H1 (cell line): ENCODE measurements around the gene HDAC8. TPM values are rescaled to one million over a fixed set of nuclear protein-coding genes. Genes with fewer than 3 reads are reported as not detected.

ENCODE experiments used
- CTCF ChIA-PET: fragments of 300-600 bp; sonication (Branson Sonifier 250); formaldehyde crosslinking; loops from one replicate; lab custom pipeline; 2021; ENCODE audit not compliant: partially characterized antibody; lab: Charles Lee
- POLR2A ChIA-PET: fragments of 300-600 bp; sonication (Branson Sonifier 250); formaldehyde crosslinking; loops from one replicate; lab custom pipeline; 2021; ENCODE audit warnings: inconsistent platforms; ENCODE audit not compliant: partially characterized antibody; lab: Charles Lee
- DNase-seq, 2 experiments: peaks; one replicate each; pipeline versions ENCODE4 v3.0.0 to v3.0.0-alpha.2; 2010 to 2022; ENCODE audit warnings: low spot score in 2 of 2, low read depth in 1 of 2, mixed read lengths in 1 of 2
- FAIRE-seq: peaks from 2 replicates; lab custom pipeline; 2011; peaks lifted over from hg19 to GRCh38; lab: Jason Lieb, UNC
- H2AFZ ChIP-seq: 2 replicates; pipeline ENCODE4 v1.8.1; 2012; ENCODE audit warnings: low read length, inconsistent platforms
- H2AK5ac ChIP-seq: 2 replicates; pipeline ENCODE4 v1.6.1; 2013; ENCODE audit warnings: low read depth, low read length
- H2BK120ac ChIP-seq: replicated peaks from 2 replicates; pipeline ENCODE3; 2013; ENCODE audit warnings: low read depth, low read length, inconsistent platforms
- H2BK12ac ChIP-seq: 2 replicates; pipeline ENCODE4 v1.6.1; 2013; ENCODE audit warnings: low read depth, low read length
- H2BK15ac ChIP-seq: 2 replicates; pipeline ENCODE4 v1.6.1; 2013; ENCODE audit warnings: low read length
- H2BK20ac ChIP-seq: 2 replicates; pipeline ENCODE4 v1.6.1; 2013; ENCODE audit warnings: low read length
- H2BK5ac ChIP-seq: 2 replicates; pipeline ENCODE4 v1.6.1; 2013; ENCODE audit warnings: low read depth, low read length
- H3K14ac ChIP-seq: 2 replicates; pipeline ENCODE4 v1.6.1; 2013; ENCODE audit warnings: inconsistent platforms; ENCODE audit not compliant: insufficient read length
- H3K18ac ChIP-seq: 2 replicates; pipeline ENCODE4 v1.6.1; 2013; ENCODE audit warnings: low read length; ENCODE audit errors: extremely low read depth
- H3K23ac ChIP-seq: 2 replicates; pipeline ENCODE4 v1.6.1; 2013; ENCODE audit warnings: inconsistent platforms; ENCODE audit not compliant: insufficient read length
- H3K23me2 ChIP-seq: 2 replicates; pipeline ENCODE4 v1.6.1; 2013; ENCODE audit warnings: low read depth, low read length
- H3K27ac ChIP-seq: 2 replicates; pipeline ENCODE4 v1.6.1; 2011; ENCODE audit warnings: low read depth, low read length, inconsistent platforms
- H3K27me3 ChIP-seq, 4 experiments: replicated peaks in 1 of 4; 1 replicate in 1 of 4; 2 replicates in 3 of 4; pipeline versions ENCODE4 v1.6.1 to v1.8.1; 2011 to 2013; ENCODE audit warnings: low read length in 3 of 4, mild to moderate bottlenecking in 3 of 4, inconsistent platforms in 2 of 4, mixed read lengths in 2 of 4, moderate library complexity in 1 of 4; ENCODE audit not compliant: control insufficient read depth in 3 of 4, insufficient read depth in 3 of 4; ENCODE audit errors: extremely low read depth in 1 of 4
- H3K36me3 ChIP-seq, 4 experiments: 2 replicates each; pipeline versions ENCODE4 v1.6.1 to v1.8.1; 2011 to 2013; ENCODE audit warnings: mild to moderate bottlenecking in 4 of 4, low read length in 3 of 4, moderate library complexity in 2 of 4, control low read depth in 1 of 4, inconsistent platforms in 1 of 4; ENCODE audit not compliant: insufficient read depth in 4 of 4, control insufficient read depth in 2 of 4
- H3K4ac ChIP-seq: replicated peaks from 2 replicates; pipeline ENCODE3; 2013; ENCODE audit warnings: low read length, low read depth, mixed read lengths, inconsistent platforms; ENCODE audit not compliant: insufficient read length
- H3K4me1 ChIP-seq, 4 experiments: replicated peaks in 1 of 4; 1 replicate in 1 of 4; 2 replicates in 3 of 4; pipeline versions ENCODE4 v1.6.1 to v1.8.1; 2011 to 2013; ENCODE audit warnings: low read length in 3 of 4, inconsistent platforms in 2 of 4, mixed read lengths in 1 of 4; ENCODE audit not compliant: insufficient read depth in 4 of 4, control insufficient read depth in 3 of 4
- H3K4me2 ChIP-seq, 2 experiments: 2 replicates each; pipeline versions ENCODE4 v1.6.1 to v1.8.1; 2011 to 2013; ENCODE audit warnings: low read depth in 2 of 2, low read length in 2 of 2, control low read depth in 1 of 2, inconsistent platforms in 1 of 2, mild to moderate bottlenecking in 1 of 2; ENCODE audit not compliant: insufficient read depth in 1 of 2
- H3K4me3 ChIP-seq, 4 experiments: fragments of 200-600, 300-600 bp in 1 of 4; sonication (generic), shearing (Covaris generic), sonication (Bioruptor Twin) in 1 of 4; 2 replicates each; pipeline versions ENCODE4 v1.5.1 to v1.8.1; 2011 to 2016; ENCODE audit warnings: low read length in 4 of 4, low read depth in 3 of 4, control low read depth in 2 of 4, inconsistent platforms in 2 of 4, mild to moderate bottlenecking in 2 of 4, mixed read lengths in 1 of 4, moderate library complexity in 1 of 4; ENCODE audit not compliant: insufficient read depth in 2 of 4; ENCODE audit errors: extremely low read depth in 1 of 4
- H3K56ac ChIP-seq: replicated peaks from 2 replicates; pipeline ENCODE3; 2013; ENCODE audit warnings: low read depth, mild to moderate bottlenecking, mixed read lengths, low read length, inconsistent platforms; ENCODE audit not compliant: insufficient read length
- H3K79me1 ChIP-seq: 2 replicates; pipeline ENCODE4 v1.6.1; 2013; ENCODE audit warnings: low read depth, low read length, control low read depth
- H3K79me2 ChIP-seq, 2 experiments: 2 replicates each; pipeline versions ENCODE4 v1.6.1 to v1.8.1; 2012 to 2013; ENCODE audit warnings: low read length in 2 of 2, mild to moderate bottlenecking in 2 of 2, inconsistent platforms in 1 of 2; ENCODE audit not compliant: insufficient read depth in 2 of 2, control insufficient read depth in 1 of 2
- H3K9ac ChIP-seq, 4 experiments: replicated peaks in 1 of 4; 1 replicate in 1 of 4; 2 replicates in 3 of 4; pipeline versions ENCODE4 v1.6.1 to v1.8.1; 2011 to 2013; ENCODE audit warnings: low read depth in 3 of 4, low read length in 3 of 4, control low read depth in 2 of 4, mild to moderate bottlenecking in 2 of 4, moderate library complexity in 2 of 4, inconsistent platforms in 1 of 4; ENCODE audit errors: extremely low read depth in 1 of 4
- H3K9me3 ChIP-seq, 2 experiments: 2 replicates each; pipeline versions ENCODE4 v1.6.1 to v1.8.1; 2012 to 2013; ENCODE audit warnings: mild to moderate bottlenecking in 2 of 2, moderate library complexity in 2 of 2, control low read depth in 1 of 2, inconsistent platforms in 1 of 2, low read depth in 1 of 2, low read length in 1 of 2, mixed read lengths in 1 of 2; ENCODE audit not compliant: insufficient read depth in 2 of 2
- H4K20me1 ChIP-seq, 2 experiments: replicated peaks in 1 of 2; 2 replicates each; pipeline versions ENCODE3 to v1.8.1; 2011 to 2013; ENCODE audit warnings: inconsistent platforms in 2 of 2, low read length in 2 of 2, mild to moderate bottlenecking in 1 of 2; ENCODE audit not compliant: insufficient read depth in 2 of 2, control insufficient read depth in 1 of 2
- H4K5ac ChIP-seq: 2 replicates; pipeline ENCODE4 v1.6.1; 2013; ENCODE audit warnings: low read length, low read depth, mixed read lengths, inconsistent platforms; ENCODE audit not compliant: insufficient read length
- H4K8ac ChIP-seq: 2 replicates; pipeline ENCODE4 v1.8.0; 2013; ENCODE audit warnings: mild to moderate bottlenecking, moderate library complexity, low read length, inconsistent platforms; ENCODE audit not compliant: insufficient read depth; ENCODE audit errors: extremely low read depth
- H4K91ac ChIP-seq: replicated peaks from 2 replicates; pipeline ENCODE3; 2013; ENCODE audit warnings: low read length, mixed read lengths, inconsistent platforms; ENCODE audit not compliant: insufficient read length
- CTBP2 ChIP-seq: IDR thresholded peaks from 2 replicates; pipeline ENCODE4 v1.7.0; 2011; ENCODE audit warnings: borderline replicate concordance, mild to moderate bottlenecking, moderate library complexity, mixed read lengths, low read length; ENCODE audit not compliant: insufficient read depth, insufficient read length
- EP300 ChIP-seq, 2 experiments: IDR thresholded peaks; 1 replicate in 1 of 2; 2 replicates in 1 of 2; pipeline ENCODE4 v1.6.1; 2011 to 2012; ENCODE audit warnings: low read depth in 2 of 2, low read length in 2 of 2, mild to moderate bottlenecking in 2 of 2, borderline replicate concordance in 1 of 2, inconsistent platforms in 1 of 2, moderate library complexity in 1 of 2
- HDAC2 ChIP-seq, 2 experiments: fragments of 300-600 bp in 1 of 2; sonication (generic) in 1 of 2; IDR thresholded peaks; 2 replicates each; pipeline ENCODE4 v1.6.1; 2011 to 2012; ENCODE audit warnings: low read depth in 2 of 2, low read length in 2 of 2, mild to moderate bottlenecking in 2 of 2, moderate library complexity in 2 of 2, borderline replicate concordance in 1 of 2, inconsistent platforms in 1 of 2
- RAD21 ChIP-seq, 2 experiments: IDR thresholded peaks in 1 of 2; conservative IDR thresholded peaks in 1 of 2; 2 replicates each; pipeline ENCODE4 v1.6.1; 2011; ENCODE audit warnings: low read depth in 2 of 2, low read length in 2 of 2, improper control_type of control experiment in 1 of 2, inconsistent platforms in 1 of 2, mild to moderate bottlenecking in 1 of 2, moderate library complexity in 1 of 2
- RXRA ChIP-seq: IDR thresholded peaks from 2 replicates; pipeline ENCODE4 v1.6.1; 2011; ENCODE audit warnings: low read depth, mild to moderate bottlenecking, low read length, moderate library complexity; ENCODE audit not compliant: insufficient read depth
- TCF12 ChIP-seq: IDR thresholded peaks from 2 replicates; pipeline ENCODE4 v1.6.1; 2011; ENCODE audit warnings: low read depth, mild to moderate bottlenecking, low read length
- ZNF274 ChIP-seq: IDR thresholded peaks from 2 replicates; pipeline ENCODE4 v1.7.0; 2012; ENCODE audit warnings: low read length, borderline replicate concordance; ENCODE audit errors: extremely low read depth
- WGBS, 2 experiments: shearing (Covaris generic) in 1 of 2; methylation state at CpG; one replicate each; pipeline versions ENCODE4 v1.1.6 to v1.1.7; 2013 to 2015; ENCODE audit warnings: low lambda C conversion rate in 2 of 2, mixed read lengths in 2 of 2, inconsistent platforms in 1 of 2, low coverage in 1 of 2, missing lambda C conversion rate in 1 of 2; ENCODE audit not compliant: insufficient replicate concordance in 2 of 2, insufficient coverage in 1 of 2, insufficient read length in 1 of 2; ENCODE audit errors: extremely low coverage in 1 of 2, missing lambda C conversion rate in 1 of 2; 5-methylcytosine and 5-hydroxymethylcytosine counted together
- polyA plus RNA-seq, 7 experiments: library from polyadenylated mRNA; depleted of rRNA in 3 of 7; stranded (reverse) in 5 of 7; unstranded in 2 of 7; fragments of >200 nt in 5 of 7; fragments of 200-250 nt in 2 of 7; gene quantifications; 1 replicate in 5 of 7; 2 replicates in 1 of 7; 4 replicates in 1 of 7; pipeline versions ENCODE4 v1.2.1 to v1.2.3, GENCODE V29; 2011 to 2013; ENCODE audit warnings: missing spikeins in 2 of 7, mixed read lengths in 2 of 7
- total RNA-seq: library from RNA; stranded (reverse); fragmentation: NEBNext Ultra II Directional; extraction: Animal tissue kit (Norgen Biotek cat#: 25700); gene quantifications from 2 replicates; pipeline ENCODE4 v1.2.1, GENCODE V29; 2021

HDAC8 gene
- total and polyA plus RNA-seq, 2 of the 8 experiments (the other 6 are each of a cell fraction or from before 2014, with no cell fraction given), result 9.7 to 20.3 TPM

GRCh38 chrX:72373136-72373535 is 199.5 kb downstream of the HDAC8 start:
- no peak overlapping the region for H3K4me3 ChIP-seq
- no peaks in the 10 kb centered on the region for H3K27me3 ChIP-seq
- H4K91ac ChIP-seq, result no peak overlapping the region
- no peak overlapping the region for H3K27ac ChIP-seq
- H3K9me3 ChIP-seq, result no peaks in the 10 kb centered on the region
- H3K4me1 ChIP-seq, result peaks cover 0 to 2% (median 0%) of the 10 kb centered on the region in 4 experiments; a peak in 2 of 7 replicates
- H2BK12ac ChIP-seq, result no peak overlapping the region
- H3K79me2 ChIP-seq, result no peaks in the 10 kb centered on the region
- no peak overlapping the region for H2BK5ac ChIP-seq
- no peak overlapping the region for H2BK20ac ChIP-seq
- FAIRE-seq (no peak), DNase-seq (no peak)
- H4K5ac ChIP-seq, result no peak overlapping the region
- H3K18ac ChIP-seq, result no peak overlapping the region
- WGBS, 2 experiments, result 75% methylated on average over 1 of the region's 1 CpG; no CpG with 5 or more reads in 1 of the 2 experiments
- no peak overlapping the region for H2BK120ac ChIP-seq
- H3K9ac ChIP-seq, result no peak overlapping the region
- no peak overlapping the region for H2AFZ ChIP-seq
- no peaks in the 10 kb centered on the region for H3K23me2 ChIP-seq
- H2BK15ac ChIP-seq, result no peak overlapping the region
- H3K36me3 ChIP-seq, result no peaks in the 10 kb centered on the region
- no peak overlapping the region for H3K4me2 ChIP-seq
- CTCF ChIA-PET, result no interaction called here
- H3K14ac ChIP-seq, result no peak overlapping the region
- no peak overlapping the region for H2AK5ac ChIP-seq
- no peak overlapping the region for H3K4ac ChIP-seq
- no peak overlapping the region for H3K56ac ChIP-seq
- H3K79me1 ChIP-seq, result no peaks in the 10 kb centered on the region
- H4K20me1 ChIP-seq, result no peaks in the 10 kb centered on the region
- no peak for TF ChIP-seq HDAC2 (IDR thresholded peaks at IDR 0.05; ENCODE audit: borderline replicate concordance in 1 of 2, low read depth in 2 of 2, low read length in 2 of 2)
- TF ChIP-seq EP300 (IDR thresholded peaks at IDR 0.05; ENCODE audit: borderline replicate concordance in 1 of 2, low read depth in 2 of 2, low read length in 2 of 2), result no peak
- no peak for TF ChIP-seq RXRA
- no peak for TF ChIP-seq RAD21 (IDR thresholded peaks at IDR 0.05 in 1 of 2, conservative IDR thresholded peaks at IDR 0.05 in 1 of 2; ENCODE audit: low read depth in 2 of 2, low read length in 2 of 2)
- TF ChIP-seq CTBP2, result no peak
- no peak for TF ChIP-seq TCF12
- no peak for TF ChIP-seq ZNF274
- no peak overlapping the region for H4K8ac ChIP-seq
- H3K23ac ChIP-seq, result no peak overlapping the region
- POLR2A ChIA-PET, result interaction anchor here (1.2 kb wide), 1 partner anchor 8 kb away, joined by 3 read pairs; no protein-coding TSS in a partner anchor
